HG03025 (cell line): Measurements from ENCODE around the gene PDE10A.
"Not testable (repeated sequence)": the region's sequence is repeated elsewhere in the genome, so short reads cannot be mapped to it uniquely, and the experiment has no call there.

Source experiments
- ATAC-seq: cut with Tn5 transposase; IDR thresholded peaks from one replicate; pipeline ENCODE4 v1.9.1; 2021; ENCODE audit warnings: mild to moderate bottlenecking, moderate library complexity; ENCODE audit not compliant: unreplicated experiment, low FRiP score

Gene PDE10A

DNA sequence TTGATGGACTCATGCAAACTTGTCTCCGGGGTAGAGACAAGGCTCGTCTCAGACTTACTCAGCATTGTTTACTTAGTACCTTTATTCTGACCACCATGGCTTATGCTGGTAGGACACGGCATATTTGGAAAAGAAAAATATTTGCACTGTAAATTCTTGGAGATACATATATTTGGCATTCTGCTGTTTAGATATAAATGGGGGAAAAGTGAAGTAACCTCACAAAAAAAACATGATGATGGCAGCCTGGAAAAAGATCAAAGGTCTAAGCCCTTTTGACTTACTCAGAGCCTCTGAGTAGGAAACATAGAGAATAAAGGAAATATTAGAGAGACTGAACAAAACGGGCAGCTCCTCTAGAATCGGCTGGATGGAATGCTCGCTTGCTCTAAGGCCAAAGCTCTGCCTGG lies 32.5 kb downstream of the PDE10A start:
- no peak for ATAC-seq

DNA sequence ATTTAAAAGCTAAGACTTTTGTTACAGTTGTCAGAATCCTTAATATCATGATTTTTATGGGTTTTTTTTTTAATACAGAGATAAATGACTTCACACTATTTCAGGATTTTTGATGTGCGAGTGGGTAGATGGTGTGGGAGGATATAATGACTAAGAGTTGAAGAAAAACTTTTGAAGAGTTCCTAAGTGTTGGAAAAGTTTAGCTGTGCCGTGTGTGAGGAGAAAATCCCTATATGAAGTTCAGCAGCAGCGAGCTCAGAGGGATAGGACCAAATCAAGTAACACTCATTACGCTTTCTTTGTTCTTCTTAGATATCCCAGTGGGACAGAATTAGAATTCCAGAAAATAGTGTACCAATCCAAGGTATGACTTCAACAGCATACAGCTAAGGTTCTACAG lies 34.1 kb downstream of the PDE10A start:
- ATAC-seq, result no peak

DNA sequence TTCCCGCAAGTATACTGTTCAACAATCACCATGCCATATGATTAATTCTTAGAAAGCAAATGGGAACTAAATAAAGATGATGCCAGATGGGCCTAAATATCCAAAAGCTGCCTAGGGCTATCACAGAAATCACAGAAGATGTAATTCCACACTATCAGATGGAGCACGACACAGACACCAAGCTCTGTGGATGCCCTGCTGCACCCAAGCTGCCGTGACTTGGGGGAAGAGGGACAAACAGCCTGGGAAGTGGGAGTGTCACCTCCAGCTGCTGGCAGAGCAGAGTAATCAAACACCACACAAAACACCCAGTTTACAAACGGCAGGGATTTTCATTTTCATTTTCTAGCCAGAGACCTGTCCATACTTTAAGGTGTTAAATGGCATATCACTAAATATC lies 35.7 kb downstream of the PDE10A start:
- no peak for ATAC-seq

DNA sequence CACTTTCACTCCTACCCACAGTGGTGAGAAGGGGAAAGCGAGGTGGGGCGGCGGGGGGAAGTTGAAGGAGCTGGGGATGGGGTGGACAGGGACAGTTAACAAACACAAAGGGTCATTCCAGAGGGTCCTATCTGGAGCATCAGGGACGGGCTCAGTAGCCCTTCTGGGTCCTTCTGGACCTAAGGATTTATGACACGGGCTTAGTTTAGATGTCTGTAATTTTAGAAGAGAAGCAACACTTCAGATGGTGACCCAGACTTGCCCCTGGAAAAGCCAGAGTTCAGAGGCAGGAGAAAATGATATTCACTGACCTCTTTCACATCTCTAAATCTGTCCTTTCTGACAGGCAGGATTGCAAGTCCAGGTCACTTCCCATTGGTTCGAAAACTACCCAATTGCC lies 36.3 kb downstream of the PDE10A start:
- ATAC-seq, result no peak

- ATAC-seq, result no peak
Observed at GRCh38 chr6:165624871-165625639, 38.0 kb downstream of the PDE10A start.

DNA sequence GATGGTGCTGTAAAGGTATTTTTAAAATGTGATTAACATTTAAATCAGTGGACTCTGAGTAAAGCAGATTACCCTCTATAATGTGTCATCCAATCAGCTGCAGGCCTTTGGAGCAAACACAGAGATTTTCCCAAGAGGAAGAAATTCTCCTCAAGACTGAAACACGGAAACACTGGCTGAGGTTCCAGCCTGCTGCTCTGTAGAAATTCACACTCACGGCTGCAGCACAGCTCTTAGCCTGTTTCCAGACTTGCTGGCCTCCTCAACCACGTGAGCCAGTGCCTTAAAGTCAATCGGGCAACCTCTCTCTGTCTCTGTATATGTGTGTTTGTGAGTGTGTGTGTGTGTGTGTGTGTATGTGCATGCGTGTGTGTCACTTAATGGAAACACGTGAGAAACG lies 41.1 kb downstream of the PDE10A start:
- no peak for ATAC-seq

GRCh38 chr6:165618891-165619290 lies 44.1 kb downstream of the PDE10A start:
- ATAC-seq, result not testable (repeated sequence)

GRCh38 chr6:165618241-165618640 lies 44.8 kb downstream of the PDE10A start:
- no peak for ATAC-seq

- ATAC-seq, result no peak
Observed at GRCh38 chr6:165617528-165617927, 45.5 kb downstream of the PDE10A start.

DNA sequence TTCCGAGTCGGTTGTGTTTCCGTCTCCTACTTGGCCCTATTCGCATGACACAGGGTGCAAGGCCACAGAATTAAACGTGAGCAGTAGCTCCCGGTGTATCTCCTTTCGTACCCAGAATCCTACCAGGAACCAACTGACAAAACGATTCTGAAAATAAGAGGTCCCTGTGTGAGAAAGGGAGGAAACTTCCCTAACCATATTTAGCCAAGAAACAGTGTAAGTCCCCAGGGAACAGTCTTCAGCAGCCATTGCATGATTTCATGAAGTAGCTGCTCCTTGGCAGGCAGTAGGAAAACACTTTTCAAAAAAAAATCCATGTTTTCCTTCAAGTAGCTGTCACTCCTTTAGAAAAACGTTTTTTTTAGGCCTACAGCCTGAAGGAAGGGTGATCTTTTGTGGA lies 46.9 kb downstream of the PDE10A start:
- ATAC-seq, result no peak

DNA sequence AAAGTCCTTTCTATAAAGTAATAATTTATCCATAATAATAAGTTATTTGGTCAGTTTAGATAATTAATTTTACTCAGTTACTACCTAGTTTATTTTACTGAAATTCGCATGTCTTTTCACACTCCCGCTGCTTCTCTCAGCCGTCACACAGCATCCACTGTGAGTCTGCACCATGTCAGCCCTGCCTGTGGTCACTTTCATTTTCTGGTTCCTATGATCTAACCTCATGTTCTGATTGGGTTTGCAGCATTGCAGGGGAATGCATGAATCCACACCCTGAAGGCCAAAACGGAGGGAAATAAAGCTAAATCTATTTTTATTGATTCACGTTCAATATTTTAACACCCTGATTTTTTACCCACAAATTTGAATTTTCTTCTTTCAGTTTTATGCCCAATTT lies 47.4 kb downstream of the PDE10A start:
- ATAC-seq, result no peak

GRCh38 chr6:165611294-165611693 lies 51.7 kb downstream of the PDE10A start:
- ATAC-seq, result no peak

DNA sequence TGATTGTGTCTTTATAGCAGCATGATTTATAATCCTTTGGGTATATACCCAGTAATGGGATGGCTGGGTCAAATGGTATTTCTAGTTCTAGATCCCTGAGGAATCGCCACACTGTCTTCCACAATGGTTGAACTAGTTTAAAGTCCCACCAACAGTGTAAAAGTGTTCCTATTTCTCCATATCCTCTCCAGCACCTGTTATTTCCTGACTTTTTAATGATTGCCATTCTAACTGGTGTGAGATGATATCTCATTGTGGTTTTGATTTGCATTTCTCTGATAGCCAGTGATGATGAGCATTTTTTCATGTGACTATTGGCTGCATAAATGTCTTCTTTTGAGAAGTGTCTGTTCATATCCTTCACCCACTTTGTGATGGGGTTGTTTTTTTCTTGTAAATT lies 54.5 kb downstream of the PDE10A start:
- ATAC-seq, result not testable (repeated sequence)

DNA sequence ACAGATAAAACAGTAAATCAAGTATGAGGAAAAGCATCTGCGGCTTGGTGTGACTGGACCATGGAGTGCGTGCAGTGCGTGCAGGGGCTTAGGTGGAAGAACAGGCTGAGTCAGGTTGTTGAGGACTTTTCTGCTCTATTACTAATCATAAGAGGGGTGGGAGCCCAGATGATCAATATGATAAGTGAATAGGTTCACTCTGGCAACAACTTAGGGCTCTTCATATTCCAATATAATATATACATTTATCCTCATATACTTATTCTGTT lies 56.4 kb downstream of the PDE10A start:
- no peak for ATAC-seq

GRCh38 chr6:165605901-165606739 lies 56.9 kb downstream of the PDE10A start:
- ATAC-seq, result no peak

GRCh38 chr6:165605182-165605875 lies 57.7 kb downstream of the PDE10A start:
- no peak for ATAC-seq

DNA sequence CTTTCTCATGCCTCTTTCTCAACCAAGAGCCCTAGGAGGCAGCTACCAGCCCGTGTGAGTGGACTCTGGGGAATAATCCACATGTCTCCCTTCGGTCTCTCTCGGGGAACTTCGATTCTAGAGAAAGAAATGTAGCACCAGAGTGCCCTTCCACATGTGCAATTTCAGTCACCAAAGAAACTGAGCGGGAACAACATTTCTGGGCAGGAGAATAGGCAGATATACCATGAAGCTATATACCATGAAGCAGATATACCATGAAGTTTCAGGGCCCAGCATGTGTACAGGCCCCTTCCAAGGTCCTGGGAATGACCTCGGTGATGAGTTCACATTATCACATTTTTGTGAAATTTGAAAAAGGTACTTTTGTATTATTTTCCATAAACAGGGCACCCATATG lies 60.8 kb downstream of the PDE10A start:
- no peak for ATAC-seq

GRCh38 chr6:165600606-165601005 lies 62.4 kb downstream of the PDE10A start:
- ATAC-seq, result no peak

DNA sequence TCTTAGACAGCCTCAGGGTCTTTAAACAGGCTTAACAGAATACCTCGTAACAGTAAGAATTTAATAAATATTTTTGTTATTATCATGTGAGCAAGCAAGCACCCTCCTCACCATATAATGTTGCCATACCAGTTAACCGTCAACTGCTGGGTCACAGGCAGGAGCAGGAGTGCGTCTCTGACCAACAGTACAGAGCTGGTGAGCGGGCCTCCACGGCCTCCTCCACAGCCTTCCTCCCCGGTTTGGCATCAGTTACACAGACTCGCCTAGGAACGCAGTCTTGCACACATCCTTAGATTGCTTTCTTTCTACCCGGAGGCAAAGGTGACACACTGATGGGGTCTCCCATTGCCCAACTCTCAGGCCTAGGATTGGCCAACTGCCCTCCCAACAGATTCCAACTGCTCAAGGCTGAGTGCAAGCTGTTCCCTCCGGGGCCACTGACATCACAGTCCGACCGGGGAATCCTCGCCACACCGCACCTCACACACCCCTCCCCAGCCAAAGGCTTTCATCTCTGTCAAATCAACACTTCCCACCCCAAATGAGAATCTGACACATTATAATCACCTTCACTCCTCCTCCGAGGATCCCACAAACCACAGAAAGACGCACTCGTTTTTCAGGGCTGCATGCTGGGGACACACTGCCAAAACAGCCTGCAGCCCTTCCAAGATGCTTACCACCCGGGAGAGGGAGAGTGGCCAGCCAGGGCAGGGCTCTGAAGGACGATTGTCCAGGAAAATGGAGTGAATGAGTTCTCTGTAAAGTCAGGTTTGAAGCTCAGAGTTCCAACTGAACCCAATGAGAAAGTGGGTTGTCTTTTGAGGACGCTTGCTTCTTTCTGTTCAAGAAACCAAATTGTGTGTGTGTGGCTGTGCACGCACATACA lies 63.2 kb downstream of the PDE10A start:
- no peak for ATAC-seq

DNA sequence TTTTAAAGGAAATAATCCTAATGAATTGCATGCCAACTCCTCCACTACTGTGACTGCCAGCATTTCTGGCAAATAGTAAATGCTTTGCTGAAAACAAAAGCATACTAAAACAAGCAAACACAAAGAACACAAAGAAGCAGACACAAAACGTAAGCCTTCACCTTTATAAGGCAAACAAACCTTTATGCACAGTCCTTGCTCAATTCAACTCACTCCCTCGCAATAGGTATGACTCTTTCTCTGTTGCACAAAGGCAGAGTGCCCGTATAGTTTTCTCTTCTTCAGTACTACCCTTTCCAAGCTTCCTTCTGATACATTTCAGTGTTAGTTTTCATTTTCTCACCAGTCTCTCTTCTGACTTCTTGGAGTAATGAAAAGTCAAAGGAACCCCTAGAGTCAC lies 63.9 kb downstream of the PDE10A start:
- ATAC-seq, result no peak

DNA sequence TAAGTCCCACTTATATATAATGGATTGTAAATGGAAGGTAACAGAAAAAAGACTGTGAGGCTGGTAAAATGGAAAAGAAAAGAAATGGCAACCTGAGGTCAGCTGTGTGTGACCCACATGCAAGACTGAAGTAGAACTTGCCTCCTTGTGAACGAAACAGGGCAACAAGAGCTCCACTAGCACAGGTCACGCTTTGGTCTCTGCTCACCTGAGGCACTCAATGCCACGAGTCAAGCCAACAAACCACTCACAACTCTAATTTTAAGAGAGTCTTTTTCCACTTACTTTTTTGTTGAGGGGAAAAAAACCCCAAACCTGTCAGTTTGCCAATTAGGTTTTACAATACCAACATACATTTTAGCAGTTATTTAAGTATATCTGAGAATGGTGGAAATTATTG lies 65.2 kb downstream of the PDE10A start:
- ATAC-seq, result no peak
